HEK293T (cell line): ENCODE measurements around the gene IL4.

Source experiments
- BHLHE40 ChIP-seq: fragments of 450-650 bp; IDR thresholded peaks from 2 replicates; pipeline ENCODE4 v1.6.1; 2016; ENCODE audit warnings: mild to moderate bottlenecking, moderate library complexity, borderline replicate concordance
- ELF4 ChIP-seq: fragments of 450-650 bp; IDR thresholded peaks from 2 replicates; pipeline ENCODE4 v1.6.1; 2017; ENCODE audit warnings: antibody characterized with exemption
- FOXA1 ChIP-seq: fragments of 450-650 bp; IDR thresholded peaks from 2 replicates; pipeline ENCODE4 v1.6.1; 2016; ENCODE audit warnings: mild to moderate bottlenecking
- FOXK2 ChIP-seq: fragments of 450-650 bp; IDR thresholded peaks from 2 replicates; pipeline ENCODE4 v1.6.1; 2016; ENCODE audit warnings: mild to moderate bottlenecking
- FOXM1 ChIP-seq: fragments of 450-650 bp; IDR thresholded peaks from 2 replicates; pipeline ENCODE4 v1.6.1; 2017; ENCODE audit warnings: mild to moderate bottlenecking, borderline replicate concordance
- HDGF ChIP-seq: fragments of 450-650 bp; IDR thresholded peaks from 2 replicates; pipeline ENCODE4 v1.6.1; 2017; ENCODE audit warnings: antibody characterized with exemption, borderline replicate concordance
- L3MBTL2 ChIP-seq: fragments of 450-650 bp; conservative IDR thresholded peaks from 2 replicates; pipeline ENCODE4 v1.6.1; 2016; ENCODE audit warnings: mild to moderate bottlenecking
- LEF1 ChIP-seq: fragments of 450-650 bp; IDR thresholded peaks from 2 replicates; pipeline ENCODE4 v1.6.1; 2017; ENCODE audit warnings: mild to moderate bottlenecking, borderline replicate concordance
- NFRKB ChIP-seq: fragments of 450-650 bp; IDR thresholded peaks from 2 replicates; pipeline ENCODE4 v1.6.1; 2016; ENCODE audit warnings: mild to moderate bottlenecking, moderate library complexity
- SP1 ChIP-seq: fragments of 450-650 bp; IDR thresholded peaks from 2 replicates; pipeline ENCODE4 v1.6.1; 2017
- SUZ12 ChIP-seq: fragments of 450-650 bp; IDR thresholded peaks from 2 replicates; pipeline ENCODE4 v1.6.1; 2016; ENCODE audit warnings: mild to moderate bottlenecking
- TARDBP ChIP-seq: fragments of 450-650 bp; IDR thresholded peaks from 2 replicates; pipeline ENCODE4 v1.6.1; 2016
- TF ChIP-seq, protein P1 (sequence below): fragments of 450-650 bp; IDR thresholded peaks from 2 replicates; pipeline ENCODE4 v1.6.1; 2016

DNA sequence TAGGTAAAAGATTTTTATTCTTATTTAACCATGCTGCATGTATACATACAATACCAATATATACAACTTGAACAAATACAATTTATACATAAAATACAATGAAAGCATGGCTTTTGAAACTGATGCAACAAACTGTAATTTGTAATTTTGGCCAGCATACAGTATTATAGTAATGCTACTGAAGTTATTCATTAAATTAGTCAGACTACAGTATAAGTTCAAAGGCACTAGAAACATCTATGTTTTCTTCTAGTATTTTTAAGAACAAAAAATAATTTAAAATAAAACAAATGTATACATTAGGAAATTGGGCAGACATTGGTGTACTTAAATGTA lies 18.8 kb downstream of the IL4 start:
- TF ChIP-seq BHLHE40 = no peak
- TF ChIP-seq TARDBP = no peak
- no peak for TF ChIP-seq SP1
- no peak for TF ChIP-seq FOXM1
- TF ChIP-seq LEF1 = no peak
- TF ChIP-seq, protein P1, sequence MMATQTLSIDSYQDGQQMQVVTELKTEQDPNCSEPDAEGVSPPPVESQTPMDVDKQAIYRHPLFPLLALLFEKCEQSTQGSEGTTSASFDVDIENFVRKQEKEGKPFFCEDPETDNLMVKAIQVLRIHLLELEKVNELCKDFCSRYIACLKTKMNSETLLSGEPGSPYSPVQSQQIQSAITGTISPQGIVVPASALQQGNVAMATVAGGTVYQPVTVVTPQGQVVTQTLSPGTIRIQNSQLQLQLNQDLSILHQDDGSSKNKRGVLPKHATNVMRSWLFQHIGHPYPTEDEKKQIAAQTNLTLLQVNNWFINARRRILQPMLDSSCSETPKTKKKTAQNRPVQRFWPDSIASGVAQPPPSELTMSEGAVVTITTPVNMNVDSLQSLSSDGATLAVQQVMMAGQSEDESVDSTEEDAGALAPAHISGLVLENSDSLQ = no peak
- no peak for TF ChIP-seq FOXA1
- TF ChIP-seq SUZ12 = no peak
- no peak for TF ChIP-seq ELF4
- TF ChIP-seq FOXK2 = no peak
- no peak for TF ChIP-seq HDGF
- no peak for TF ChIP-seq NFRKB
- no peak for TF ChIP-seq L3MBTL2
